Fibroblast of lung (primary cell): ENCODE data around the gene LRRC74A. TPM values are rescaled to one million over a fixed set of nuclear protein-coding genes. Genes with fewer than 3 reads are reported as not detected.

Experiments
- DNase-seq, 2 donors: peaks; one replicate each; pipeline versions ENCODE4 v3.0.0 to v3.0.0-alpha.2; 2010; ENCODE audit warnings: low read depth in 2 of 2
- H2AFZ ChIP-seq: 2 replicates; pipeline ENCODE4 v1.5.1; 2012; ENCODE audit warnings: low read length, control low read depth, inconsistent platforms
- H3K27ac ChIP-seq: 2 replicates; pipeline ENCODE4 v1.5.1; 2011; ENCODE audit warnings: low read length, control low read depth; ENCODE audit not compliant: insufficient read depth
- H3K27me3 ChIP-seq: 2 replicates; pipeline ENCODE4 v1.5.1; 2011; ENCODE audit warnings: mild to moderate bottlenecking, low read length; ENCODE audit not compliant: control insufficient read depth, insufficient read depth
- H3K36me3 ChIP-seq: 2 replicates; pipeline ENCODE4 v1.5.1; 2011; ENCODE audit warnings: low read length; ENCODE audit not compliant: control insufficient read depth, insufficient read depth
- H3K4me1 ChIP-seq: 2 replicates; pipeline ENCODE4 v1.5.1; 2011; ENCODE audit warnings: low read length; ENCODE audit not compliant: control insufficient read depth, insufficient read depth; ENCODE audit errors: extremely low read depth
- H3K4me2 ChIP-seq: 2 replicates; pipeline ENCODE4 v1.5.1; 2011; ENCODE audit warnings: low read length, control low read depth; ENCODE audit not compliant: insufficient read depth; ENCODE audit errors: extremely low read depth
- H3K4me3 ChIP-seq, 4 experiments: fragments of 200-600 bp in 1 of 4; sonication (generic) in 1 of 4; replicated peaks in 1 of 4; 2 replicates each; pipeline ENCODE4 v1.5.1; 2011 to 2016; ENCODE audit warnings: low read length in 4 of 4, low read depth in 3 of 4, mild to moderate bottlenecking in 3 of 4, control low read depth in 2 of 4, inconsistent platforms in 1 of 4, mixed read lengths in 1 of 4; ENCODE audit not compliant: insufficient read depth in 1 of 4; ENCODE audit errors: control extremely low read depth in 1 of 4
- H3K79me2 ChIP-seq: 2 replicates; pipeline ENCODE4 v1.5.1; 2012; ENCODE audit warnings: mild to moderate bottlenecking, low read length, inconsistent platforms; ENCODE audit not compliant: control insufficient read depth, insufficient read depth
- H3K9ac ChIP-seq: 2 replicates; pipeline ENCODE4 v1.5.1; 2011; ENCODE audit warnings: mild to moderate bottlenecking, low read length, control low read depth; ENCODE audit not compliant: insufficient read depth
- H3K9me3 ChIP-seq: 2 replicates; pipeline ENCODE4 v1.5.1; 2012; ENCODE audit warnings: low read depth, low read length; ENCODE audit not compliant: control insufficient read depth, insufficient read depth
- H4K20me1 ChIP-seq: 2 replicates; pipeline ENCODE4 v1.5.1; 2011; ENCODE audit warnings: low read length; ENCODE audit not compliant: control insufficient read depth, insufficient read depth; ENCODE audit errors: extremely low read depth
- CTCF ChIP-seq, 2 donors: IDR thresholded peaks in 1 of 2; conservative IDR thresholded peaks in 1 of 2; 1 replicate in 1 of 2; 2 replicates in 1 of 2; pipeline ENCODE4 v1.5.1; 2011 to 2012; ENCODE audit warnings: low read length in 2 of 2, control low read depth in 1 of 2, inconsistent platforms in 1 of 2, low read depth in 1 of 2, mild to moderate bottlenecking in 1 of 2
- EZH2 ChIP-seq: IDR thresholded peaks from 2 replicates; pipeline ENCODE4 v1.5.1; 2012; ENCODE audit warnings: low read length, control low read depth, mild to moderate bottlenecking; ENCODE audit errors: missing control alignments
- polyA plus RNA-seq, 2 donors: library from polyadenylated mRNA; depleted of rRNA in 1 of 2; stranded (reverse) in 1 of 2; unstranded in 1 of 2; fragments of >200 nt; gene quantifications; 2 replicates each; pipeline ENCODE4 v1.2.1, GENCODE V29; 2011 to 2012; ENCODE audit warnings: missing spikeins in 1 of 2
- total RNA-seq: library from RNA; depleted of rRNA; stranded (reverse); fragments of >200 nt; gene quantifications from 2 replicates; pipeline ENCODE4 v1.2.1, GENCODE V29; 2014

The LRRC74A gene
- total and polyA plus RNA-seq, 2 donors (not counting 1 experiment from before 2014, with no cell fraction given): not detected

- H3K9ac ChIP-seq: no peak overlapping the region
- no peak overlapping the region for H3K27ac ChIP-seq
- DNase-seq: peak; percentile 27 to 59
- peak overlapping the region; percentile 23 to 85 (median 60) for H3K4me3 ChIP-seq
- no peaks in the 10 kb centered on the region for H3K4me1 ChIP-seq
- H3K9me3 ChIP-seq: no peaks in the 10 kb centered on the region
- peaks cover 3% of the 10 kb centered on the region for H3K36me3 ChIP-seq
- no peaks in the 10 kb centered on the region for H3K79me2 ChIP-seq
- peak overlapping the region; percentile 77 for H2AFZ ChIP-seq
- peak overlapping the region; percentile 90 for H3K4me2 ChIP-seq
- H4K20me1 ChIP-seq: no peaks in the 10 kb centered on the region
- TF ChIP-seq EZH2: no peak
- peak; percentile 65 to 70 for TF ChIP-seq CTCF (conservative IDR thresholded peaks at IDR 0.05 in 1 of 2, IDR thresholded peaks at IDR 0.05 in 1 of 2; ENCODE audit: low read depth in 1 of 2, low read length in 2 of 2)
- H3K27me3 ChIP-seq: no peaks in the 10 kb centered on the region
Observed at GRCh38 chr14:76810953-76811400, 15.2 kb upstream of the LRRC74A start.

GRCh38 chr14:76811561-76811960, 14.6 kb upstream of the LRRC74A start:
- no peaks in the 10 kb centered on the region for H4K20me1 ChIP-seq
- no peak overlapping the region for H3K27ac ChIP-seq
- no peak overlapping the region for H2AFZ ChIP-seq
- no peaks in the 10 kb centered on the region for H3K79me2 ChIP-seq
- peak overlapping the region; percentile 90 for H3K4me2 ChIP-seq
- H3K27me3 ChIP-seq: peaks cover 2% of the 10 kb centered on the region
- H3K36me3 ChIP-seq: peaks cover 3% of the 10 kb centered on the region
- no peak for TF ChIP-seq CTCF (conservative IDR thresholded peaks at IDR 0.05 in 1 of 2, IDR thresholded peaks at IDR 0.05 in 1 of 2; ENCODE audit: low read depth in 1 of 2, low read length in 2 of 2)
- no peak for TF ChIP-seq EZH2
- no peaks in the 10 kb centered on the region for H3K9me3 ChIP-seq
- peak overlapping the region in 2 of 4 experiments; percentile 67 to 85 for H3K4me3 ChIP-seq
- no peak overlapping the region for H3K9ac ChIP-seq
- no peaks in the 10 kb centered on the region for H3K4me1 ChIP-seq
- peak in 1 of 2 donors; percentile 51 for DNase-seq

- Histone ChIP-seq H3K79me2 (no peaks in the 10 kb centered on the region), H3K36me3 (peaks cover 1% of the 10 kb centered on the region), H3K4me2 (peak overlapping the region; percentile 90), H3K27me3 (peaks cover 4% of the 10 kb centered on the region), H3K4me1 (no peaks in the 10 kb centered on the region), H3K4me3 (peak overlapping the region; percentile 67 to 85 (median 76)), H3K27ac (peak overlapping the region; percentile 45), H2AFZ (peak overlapping the region; percentile 58), H4K20me1 (no peaks in the 10 kb centered on the region), H3K9me3 (no peaks in the 10 kb centered on the region), H3K9ac (peak overlapping the region; percentile 62)
- TF ChIP-seq CTCF (conservative IDR thresholded peaks at IDR 0.05 in 1 of 2, IDR thresholded peaks at IDR 0.05 in 1 of 2; ENCODE audit: low read depth in 1 of 2, low read length in 2 of 2): no peak
- no peak for TF ChIP-seq EZH2
- no peak for DNase-seq
Observed at GRCh38 chr14:76812093-76812421, 14.2 kb upstream of the LRRC74A start.
